A549 (cell line): ENCODE measurements around the gene BANF1.

Experiments
- BHLHE40 ChIP-seq: IDR thresholded peaks from 2 replicates; pipeline ENCODE4 v1.6.1; 2012; ENCODE audit warnings: low read depth, low read length, inconsistent platforms
- POLR2A ChIP-seq: IDR thresholded peaks from 2 replicates; pipeline ENCODE4 v1.6.1; 2012; ENCODE audit warnings: mild to moderate bottlenecking, low read length
- RFX5 ChIP-seq: fragments of 450-650 bp; IDR thresholded peaks from 2 replicates; pipeline ENCODE4 v1.7.1; 2014; ENCODE audit warnings: antibody characterized with exemption, mild to moderate bottlenecking, moderate library complexity
- ZC3H11A ChIP-seq: fragments of 450-650 bp; IDR thresholded peaks from 2 replicates; pipeline ENCODE4 v1.6.1; 2014; ENCODE audit warnings: antibody characterized with exemption, mild to moderate bottlenecking
- TF ChIP-seq, protein P1 (sequence below): IDR thresholded peaks from 2 replicates; pipeline ENCODE4 v1.6.1; 2012
- TF ChIP-seq, protein P2 (sequence below): fragments of >200 bp; sonication (Bioruptor Twin); formaldehyde crosslinking; IDR thresholded peaks from 3 replicates; pipeline ENCODE4 v1.5.1; 2016
- TF ChIP-seq, protein P3 (sequence below): IDR thresholded peaks from 2 replicates; pipeline ENCODE4 v1.6.1; 2012
- TF ChIP-seq, protein P4 (sequence below): fragments of 450-650 bp; IDR thresholded peaks from 2 replicates; pipeline ENCODE4 v1.6.1; 2014; ENCODE audit warnings: antibody characterized with exemption

DNA sequence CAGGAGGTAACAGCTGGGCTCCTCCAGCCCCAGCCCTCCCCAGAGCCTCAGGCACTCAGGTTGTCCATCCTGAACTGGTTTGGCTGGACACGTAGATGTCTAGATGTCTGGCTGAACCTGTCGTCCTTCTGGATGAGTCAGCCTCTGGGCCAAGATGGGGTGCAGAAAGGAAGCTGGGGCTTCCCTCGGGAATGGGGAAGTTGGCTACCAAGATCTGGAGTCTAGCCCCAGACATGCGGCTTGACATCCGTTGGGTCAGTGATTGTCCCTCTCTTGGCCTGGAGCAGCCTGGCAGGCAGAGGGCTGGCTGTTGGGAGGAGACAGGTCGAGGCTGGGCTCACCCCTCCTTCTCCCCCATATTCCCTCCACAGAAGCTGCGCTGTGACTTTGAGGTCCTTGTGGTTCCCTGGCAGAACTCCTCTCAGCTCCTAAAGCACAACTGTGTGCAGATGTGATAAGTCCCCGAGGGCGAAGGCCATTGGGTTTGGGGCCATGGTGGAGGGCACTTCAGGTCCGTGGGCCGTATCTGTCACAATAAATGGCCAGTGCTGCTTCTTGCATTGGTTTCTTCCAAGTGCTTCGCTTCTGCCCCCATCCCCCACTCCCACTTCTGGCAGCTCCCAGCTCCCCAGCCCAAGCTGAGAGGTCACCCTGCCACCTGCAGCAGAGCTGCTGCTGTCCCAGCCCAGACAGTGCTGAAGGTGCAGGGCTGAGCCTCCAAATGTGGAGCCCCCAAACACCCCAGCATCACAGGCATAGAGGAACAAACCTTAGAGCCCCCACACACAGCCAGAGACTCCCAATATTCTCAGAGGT is 10.9 kb downstream of the BANF1 start:
- TF ChIP-seq, protein P1, sequence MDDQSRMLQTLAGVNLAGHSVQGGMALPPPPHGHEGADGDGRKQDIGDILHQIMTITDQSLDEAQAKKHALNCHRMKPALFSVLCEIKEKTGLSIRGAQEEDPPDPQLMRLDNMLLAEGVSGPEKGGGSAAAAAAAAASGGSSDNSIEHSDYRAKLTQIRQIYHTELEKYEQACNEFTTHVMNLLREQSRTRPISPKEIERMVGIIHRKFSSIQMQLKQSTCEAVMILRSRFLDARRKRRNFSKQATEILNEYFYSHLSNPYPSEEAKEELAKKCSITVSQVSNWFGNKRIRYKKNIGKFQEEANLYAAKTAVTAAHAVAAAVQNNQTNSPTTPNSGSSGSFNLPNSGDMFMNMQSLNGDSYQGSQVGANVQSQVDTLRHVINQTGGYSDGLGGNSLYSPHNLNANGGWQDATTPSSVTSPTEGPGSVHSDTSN, result no peak
- TF ChIP-seq, protein P2, sequence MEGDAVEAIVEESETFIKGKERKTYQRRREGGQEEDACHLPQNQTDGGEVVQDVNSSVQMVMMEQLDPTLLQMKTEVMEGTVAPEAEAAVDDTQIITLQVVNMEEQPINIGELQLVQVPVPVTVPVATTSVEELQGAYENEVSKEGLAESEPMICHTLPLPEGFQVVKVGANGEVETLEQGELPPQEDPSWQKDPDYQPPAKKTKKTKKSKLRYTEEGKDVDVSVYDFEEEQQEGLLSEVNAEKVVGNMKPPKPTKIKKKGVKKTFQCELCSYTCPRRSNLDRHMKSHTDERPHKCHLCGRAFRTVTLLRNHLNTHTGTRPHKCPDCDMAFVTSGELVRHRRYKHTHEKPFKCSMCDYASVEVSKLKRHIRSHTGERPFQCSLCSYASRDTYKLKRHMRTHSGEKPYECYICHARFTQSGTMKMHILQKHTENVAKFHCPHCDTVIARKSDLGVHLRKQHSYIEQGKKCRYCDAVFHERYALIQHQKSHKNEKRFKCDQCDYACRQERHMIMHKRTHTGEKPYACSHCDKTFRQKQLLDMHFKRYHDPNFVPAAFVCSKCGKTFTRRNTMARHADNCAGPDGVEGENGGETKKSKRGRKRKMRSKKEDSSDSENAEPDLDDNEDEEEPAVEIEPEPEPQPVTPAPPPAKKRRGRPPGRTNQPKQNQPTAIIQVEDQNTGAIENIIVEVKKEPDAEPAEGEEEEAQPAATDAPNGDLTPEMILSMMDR, result no peak
- TF ChIP-seq POLR2A (no peak), RFX5 (no peak), ZC3H11A (no peak), BHLHE40 (no peak)
- TF ChIP-seq, protein P3, sequence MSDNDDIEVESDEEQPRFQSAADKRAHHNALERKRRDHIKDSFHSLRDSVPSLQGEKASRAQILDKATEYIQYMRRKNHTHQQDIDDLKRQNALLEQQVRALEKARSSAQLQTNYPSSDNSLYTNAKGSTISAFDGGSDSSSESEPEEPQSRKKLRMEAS, result no peak
- TF ChIP-seq, protein P4, sequence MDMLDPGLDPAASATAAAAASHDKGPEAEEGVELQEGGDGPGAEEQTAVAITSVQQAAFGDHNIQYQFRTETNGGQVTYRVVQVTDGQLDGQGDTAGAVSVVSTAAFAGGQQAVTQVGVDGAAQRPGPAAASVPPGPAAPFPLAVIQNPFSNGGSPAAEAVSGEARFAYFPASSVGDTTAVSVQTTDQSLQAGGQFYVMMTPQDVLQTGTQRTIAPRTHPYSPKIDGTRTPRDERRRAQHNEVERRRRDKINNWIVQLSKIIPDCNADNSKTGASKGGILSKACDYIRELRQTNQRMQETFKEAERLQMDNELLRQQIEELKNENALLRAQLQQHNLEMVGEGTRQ, result no peak
